Panc1 (cell line): ENCODE measurements around the gene SAP30BP.

Experiments used
- CTCF ChIP-seq: fragments of 450-650 bp; IDR thresholded peaks from 2 replicates; pipeline ENCODE4 v1.5.1; 2017; ENCODE audit warnings: mild to moderate bottlenecking
- POLR2AphosphoS5 ChIP-seq: IDR thresholded peaks from 2 replicates; pipeline ENCODE4 v1.6.1; 2012; ENCODE audit warnings: mild to moderate bottlenecking, low read depth, low read length, moderate library complexity
- REST ChIP-seq, 2 experiments: IDR thresholded peaks; 2 replicates each; pipeline ENCODE4 v1.6.1; 2011 to 2012; ENCODE audit warnings: low read depth in 2 of 2, control low read depth in 1 of 2, low read length in 1 of 2, mild to moderate bottlenecking in 1 of 2, moderate library complexity in 1 of 2; ENCODE audit not compliant: insufficient read depth in 1 of 2
- SIN3A ChIP-seq: IDR thresholded peaks from 2 replicates; pipeline ENCODE4 v1.6.1; 2012; ENCODE audit warnings: low read depth, mild to moderate bottlenecking, low read length, moderate library complexity, borderline replicate concordance; ENCODE audit not compliant: insufficient read depth

- TF ChIP-seq CTCF (no peak), POLR2AphosphoS5 (no peak), SIN3A (no peak), REST (IDR thresholded peaks at IDR 0.05; ENCODE audit: insufficient read depth in 1 of 2, low read depth in 2 of 2, low read length in 1 of 2) (no peak)
Measured at GRCh38 chr17:75756451-75757085, 89.4 kb downstream of the SAP30BP start.
